Mesenchymal stem cell (in vitro differentiated cells and primary cell): Measurements from ENCODE around the gene FOXK1.
"Not testable (repeated sequence)": the region's sequence is repeated elsewhere in the genome, so short reads cannot be mapped to it uniquely, and the experiment has no call there.

ENCODE experiments used
- DNase-seq: peaks from one replicate; pipeline ENCODE4 v3.0.0-alpha.2; 2013
- H2AFZ ChIP-seq: one replicate; pipeline ENCODE4 v1.6.1; 2013; ENCODE audit warnings: low read depth, mild to moderate bottlenecking, control low read depth, inconsistent platforms, low read length, moderate library complexity
- H2AK5ac ChIP-seq: 2 replicates; pipeline ENCODE4 v1.6.1; 2013; ENCODE audit warnings: low read length, moderate library complexity, mild to moderate bottlenecking, inconsistent platforms; ENCODE audit not compliant: severe bottlenecking
- H2BK120ac ChIP-seq: one replicate; pipeline ENCODE4 v1.6.1; 2013; ENCODE audit warnings: low read depth, mild to moderate bottlenecking, inconsistent platforms, low read length, moderate library complexity
- H2BK12ac ChIP-seq, 2 experiments: one replicate each; pipeline ENCODE4 v1.6.1; 2013; ENCODE audit warnings: inconsistent platforms in 2 of 2, low read length in 2 of 2, mild to moderate bottlenecking in 2 of 2, moderate library complexity in 2 of 2, control low read depth in 1 of 2
- H2BK15ac ChIP-seq: one replicate; pipeline ENCODE4 v1.6.1; 2013; ENCODE audit warnings: mild to moderate bottlenecking, low read depth, inconsistent platforms; ENCODE audit not compliant: poor library complexity, severe bottlenecking
- H2BK5ac ChIP-seq: 2 replicates; pipeline ENCODE4 v1.6.1; 2013; ENCODE audit warnings: low read depth, mild to moderate bottlenecking, low read length, control low read depth, inconsistent platforms; ENCODE audit not compliant: poor library complexity, severe bottlenecking
- H3K14ac ChIP-seq, 2 experiments: one replicate each; pipeline ENCODE4 v1.6.1; 2013; ENCODE audit warnings: inconsistent platforms in 2 of 2, low read length in 2 of 2, control low read depth in 1 of 2, mild to moderate bottlenecking in 1 of 2, moderate library complexity in 1 of 2
- H3K18ac ChIP-seq, 2 experiments: one replicate each; pipeline ENCODE4 v1.6.1; 2013; ENCODE audit warnings: inconsistent platforms in 2 of 2, low read length in 2 of 2, control low read depth in 1 of 2, low read depth in 1 of 2, mild to moderate bottlenecking in 1 of 2
- H3K23ac ChIP-seq, 2 experiments: one replicate each; pipeline ENCODE4 v1.6.1; 2013; ENCODE audit warnings: inconsistent platforms in 2 of 2, low read length in 2 of 2, mild to moderate bottlenecking in 2 of 2, moderate library complexity in 2 of 2, control low read depth in 1 of 2
- H3K27ac ChIP-seq: 2 replicates; pipeline ENCODE4 v1.5.1; 2013; ENCODE audit warnings: mild to moderate bottlenecking, moderate library complexity, low read length, control low read depth, inconsistent platforms; ENCODE audit not compliant: poor library complexity, severe bottlenecking
- H3K27me3 ChIP-seq, 2 experiments: 2 replicates each; pipeline versions ENCODE4 v1.6.1 to v1.7.0; 2013; ENCODE audit warnings: low read length in 2 of 2, mild to moderate bottlenecking in 2 of 2, moderate library complexity in 2 of 2, control low read depth in 1 of 2, inconsistent platforms in 1 of 2; ENCODE audit not compliant: control insufficient read depth in 1 of 2, insufficient read depth in 1 of 2
- H3K36me3 ChIP-seq, 2 experiments: 2 replicates each; pipeline versions ENCODE4 v1.6.1 to v1.7.0; 2013; ENCODE audit warnings: low read length in 2 of 2, control low read depth in 1 of 2, inconsistent platforms in 1 of 2, low read depth in 1 of 2, mild to moderate bottlenecking in 1 of 2; ENCODE audit not compliant: insufficient read depth in 2 of 2, control insufficient read depth in 1 of 2
- H3K4ac ChIP-seq, 2 experiments: one replicate each; pipeline ENCODE4 v1.6.1; 2013; ENCODE audit warnings: inconsistent platforms in 2 of 2, low read length in 2 of 2, mild to moderate bottlenecking in 2 of 2, moderate library complexity in 2 of 2, control low read depth in 1 of 2, low read depth in 1 of 2
- H3K4me1 ChIP-seq: 2 replicates; pipeline ENCODE4 v1.6.1; 2013; ENCODE audit warnings: low read depth, low read length, control low read depth; ENCODE audit not compliant: control insufficient read depth, insufficient read depth
- H3K4me2 ChIP-seq: 2 replicates; pipeline ENCODE4 v1.6.1; 2013; ENCODE audit warnings: low read length, mild to moderate bottlenecking, inconsistent platforms; ENCODE audit not compliant: poor library complexity, severe bottlenecking
- H3K4me3 ChIP-seq, 2 experiments: 2 replicates each; pipeline versions ENCODE4 v1.5.1 to v1.7.0; 2013; ENCODE audit warnings: low read length in 2 of 2, mild to moderate bottlenecking in 2 of 2, control low read depth in 1 of 2, low read depth in 1 of 2; ENCODE audit not compliant: insufficient read depth in 1 of 2
- H3K79me1 ChIP-seq: replicated peaks from 2 replicates; pipeline ENCODE4 v1.6.1; 2013; ENCODE audit warnings: mild to moderate bottlenecking, control low read depth, low read length, inconsistent platforms; ENCODE audit not compliant: poor library complexity, severe bottlenecking
- H3K9ac ChIP-seq: 2 replicates; pipeline ENCODE4 v1.7.0; 2013; ENCODE audit warnings: mild to moderate bottlenecking, low read length, moderate library complexity
- H3K9me3 ChIP-seq: 2 replicates; pipeline ENCODE4 v1.7.0; 2013; ENCODE audit warnings: mild to moderate bottlenecking, low read length; ENCODE audit not compliant: control insufficient read depth
- H4K8ac ChIP-seq: one replicate; pipeline ENCODE4 v1.6.1; 2013; ENCODE audit warnings: inconsistent platforms, mild to moderate bottlenecking, low read length, moderate library complexity
- H4K91ac ChIP-seq: one replicate; pipeline ENCODE4 v1.6.1; 2013; ENCODE audit warnings: mild to moderate bottlenecking, low read length, inconsistent platforms
- WGBS: methylation state at CpG from one replicate; pipeline ENCODE4 v1.1.7; 2013; ENCODE audit warnings: mixed read lengths; 5-methylcytosine and 5-hydroxymethylcytosine counted together

FOXK1 gene

GRCh38 chr7:4668510-4668847 is 13.6 kb upstream of the FOXK1 start:
- no peaks in the 10 kb centered on the region for H3K79me1 ChIP-seq
- H3K9me3 ChIP-seq, result no peaks in the 10 kb centered on the region
- 94% methylated on average over 3 of the region's 3 CpGs for WGBS
- no peak overlapping the region for H3K4me3 ChIP-seq
- H3K4me2 ChIP-seq, result peak overlapping the region; percentile 35
- no peak overlapping the region for H4K8ac ChIP-seq
- peak overlapping the region; percentile 67 for H2BK5ac ChIP-seq
- H3K27me3 ChIP-seq, result no peaks in the 10 kb centered on the region
- H2BK15ac ChIP-seq, result no peak overlapping the region
- H3K23ac ChIP-seq, result peak overlapping the region in 1 of 2 experiments; percentile 60
- H2BK120ac ChIP-seq, result no peak overlapping the region
- H4K91ac ChIP-seq, result no peak overlapping the region
- no peak overlapping the region for H2AFZ ChIP-seq
- H3K27ac ChIP-seq, result peak overlapping the region; percentile 99
- no peak for DNase-seq
- peaks cover 17% of the 10 kb centered on the region for H3K4me1 ChIP-seq
- peak overlapping the region; percentile 48 to 52 for H3K18ac ChIP-seq
- H3K36me3 ChIP-seq, result no peaks in the 10 kb centered on the region
- H2AK5ac ChIP-seq, result peak overlapping the region; percentile 65
- peak overlapping the region in 1 of 2 experiments; percentile 80 for H2BK12ac ChIP-seq
- H3K4ac ChIP-seq, result peak overlapping the region in 1 of 2 experiments; percentile 30
- H3K14ac ChIP-seq, result peak overlapping the region in 1 of 2 experiments; percentile 83
- peak overlapping the region; percentile 45 for H3K9ac ChIP-seq

DNA sequence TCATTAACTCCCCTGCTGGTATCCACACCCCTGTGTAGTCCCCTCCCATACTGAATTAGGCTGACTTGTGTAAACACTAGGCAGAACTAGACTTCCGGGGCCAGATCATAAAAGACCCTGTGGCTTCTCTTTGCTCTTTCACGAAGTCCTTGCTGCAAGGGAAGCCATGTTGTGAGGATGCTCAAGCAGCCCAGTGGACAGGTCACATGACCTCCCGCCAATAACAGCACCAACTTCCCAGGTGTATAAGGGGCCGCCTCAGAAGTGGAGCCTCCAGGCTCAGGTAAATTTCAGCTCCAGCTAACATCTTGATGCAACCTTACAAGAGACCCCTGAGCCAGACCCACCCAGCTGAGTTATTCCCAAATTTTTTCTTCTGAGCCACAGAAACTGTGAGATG is 11.3 kb upstream of the FOXK1 start:
- no peaks in the 10 kb centered on the region for H3K79me1 ChIP-seq

DNA sequence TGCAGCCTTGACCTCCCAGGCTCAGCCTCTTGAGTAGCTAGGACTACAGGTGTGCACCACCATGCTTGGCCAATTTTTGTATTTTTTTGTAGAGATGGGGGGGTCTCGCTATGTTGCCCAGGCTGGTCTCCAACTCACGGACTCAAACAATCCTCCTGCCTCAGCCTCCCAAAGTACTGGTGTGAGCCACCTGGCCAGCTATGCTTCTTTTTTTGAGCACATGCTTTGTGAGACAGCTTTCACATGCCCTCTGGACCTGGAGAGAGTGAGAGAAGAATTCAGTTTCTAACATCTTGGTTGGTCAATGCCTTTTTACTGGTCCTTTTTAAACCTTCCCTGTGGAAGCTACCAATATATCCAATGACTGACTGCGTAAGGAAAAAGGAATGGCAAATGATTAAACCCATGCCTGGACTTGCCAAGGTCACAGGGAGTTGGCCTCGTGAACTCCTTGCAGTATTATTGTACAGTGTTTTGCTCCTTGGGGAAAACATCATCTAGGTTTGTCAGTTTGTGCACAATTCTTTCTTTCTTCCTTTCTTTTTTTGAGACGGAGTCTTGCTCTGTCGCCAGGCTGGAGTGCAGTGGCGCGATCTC is 6.2 kb upstream of the FOXK1 start:
- Histone ChIP-seq H3K9ac (no peak overlapping the region), H3K4me3 (no peak overlapping the region), H2BK15ac (no peak overlapping the region), H3K27me3 (no peaks in the 10 kb centered on the region), H2AK5ac (no peak overlapping the region), H3K9me3 (peaks cover 12% of the 10 kb centered on the region), H3K4ac (no peak overlapping the region), H4K91ac (no peak overlapping the region), H2BK5ac (no peak overlapping the region), H2BK120ac (no peak overlapping the region), H3K4me2 (no peak overlapping the region), H3K23ac (no peak overlapping the region), H3K4me1 (no peaks in the 10 kb centered on the region), H2BK12ac (no peak overlapping the region), H3K14ac (no peak overlapping the region), H3K36me3 (no peaks in the 10 kb centered on the region), H3K79me1 (no peaks in the 10 kb centered on the region), H3K18ac (no peak overlapping the region), H2AFZ (no peak overlapping the region), H3K27ac (no peak overlapping the region), H4K8ac (no peak overlapping the region)
- WGBS, result 96% methylated on average over 8 of the region's 8 CpGs
- DNase-seq, result no peak

More for the DNA sequence above, 11.3 kb upstream of the FOXK1 start:
- Histone ChIP-seq H2AFZ (no peak overlapping the region), H3K9me3 (peaks cover 12% of the 10 kb centered on the region), H3K27ac (no peak overlapping the region), H2BK120ac (no peak overlapping the region), H3K18ac (no peak overlapping the region), H2BK15ac (no peak overlapping the region), H3K23ac (no peak overlapping the region), H3K9ac (no peak overlapping the region), H3K4me2 (no peak overlapping the region), H3K4me3 (no peak overlapping the region), H3K4ac (no peak overlapping the region), H2AK5ac (no peak overlapping the region), H4K8ac (no peak overlapping the region), H3K36me3 (no peaks in the 10 kb centered on the region), H2BK5ac (no peak overlapping the region), H3K14ac (no peak overlapping the region), H4K91ac (no peak overlapping the region), H3K27me3 (no peaks in the 10 kb centered on the region), H2BK12ac (no peak overlapping the region), H3K4me1 (peaks cover 12% of the 10 kb centered on the region)
- WGBS, result 65% methylated on average over 4 of the region's 4 CpGs
- DNase-seq, result no peak

DNA sequence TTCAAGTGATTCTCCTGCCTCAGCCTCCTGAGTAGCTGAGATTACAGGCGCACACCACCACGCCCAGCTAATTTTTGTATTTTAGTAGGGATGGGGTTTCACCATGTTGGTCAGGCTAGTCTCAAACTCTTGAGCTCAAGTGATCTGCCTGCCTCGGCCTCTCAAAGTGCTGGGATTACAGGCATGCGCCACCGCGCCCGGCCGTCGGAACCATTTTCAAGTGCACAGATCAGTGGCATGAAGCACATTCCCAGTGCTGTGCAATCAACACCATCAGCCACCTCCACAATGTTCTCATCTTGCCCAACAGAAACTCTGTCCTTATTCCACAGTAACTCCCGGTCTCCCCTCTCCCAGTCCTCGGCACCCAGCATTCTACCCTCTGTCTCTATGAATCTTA is 4.6 kb upstream of the FOXK1 start:
- WGBS, result 97% methylated on average over 11 of the region's 11 CpGs
- H3K36me3 ChIP-seq, H3K27me3 ChIP-seq, H2BK5ac ChIP-seq, H4K91ac ChIP-seq, H3K18ac ChIP-seq, H3K9ac ChIP-seq, H3K79me1 ChIP-seq, H3K4me1 ChIP-seq, H3K27ac ChIP-seq, H4K8ac ChIP-seq, H2BK120ac ChIP-seq, H3K23ac ChIP-seq, H2AFZ ChIP-seq, H3K4ac ChIP-seq, H2BK12ac ChIP-seq, H3K14ac ChIP-seq, H3K4me2 ChIP-seq, H2AK5ac ChIP-seq, H2BK15ac ChIP-seq, DNase-seq, H3K4me3 ChIP-seq: not testable (repeated sequence)
- peaks cover 12% of the 10 kb centered on the region for H3K9me3 ChIP-seq
